GM23338 (cell line): ENCODE data around the gene HK1. TPM values are rescaled to one million over a fixed set of nuclear protein-coding genes. Genes with fewer than 3 reads are reported as not detected.

Source experiments
- ATAC-seq: fragments of 200-7000 bp; cut with Tn5 transposase; 3 replicates; pipeline ENCODE4 v1.9.1; 2020
- DNase-seq: peaks from one replicate; pipeline ENCODE4 v3.0.0-alpha.2; 2015; ENCODE audit warnings: low spot score
- H2AFZ ChIP-seq: fragments of 200-600 bp; sonication (generic); 2 replicates; pipeline ENCODE4 v1.8.0; 2016; ENCODE audit warnings: antibody characterized with exemption, mild to moderate bottlenecking, moderate library complexity
- H3F3A ChIP-seq: fragments of 200-600 bp; sonication (generic); replicated peaks from 2 replicates; pipeline ENCODE4 v1.8.0; 2017; ENCODE audit warnings: antibody characterized with exemption, mixed run types, low read depth
- H3K27ac ChIP-seq: fragments of 200-600 bp; sonication (generic); 2 replicates; pipeline ENCODE4 v1.6.1; 2016; ENCODE audit warnings: low read depth
- H3K27me3 ChIP-seq: fragments of 200-600 bp; sonication (generic); 2 replicates; pipeline ENCODE4 v1.8.0; 2016; ENCODE audit warnings: mild to moderate bottlenecking, mixed run types, moderate library complexity; ENCODE audit not compliant: insufficient read depth
- H3K36me3 ChIP-seq: fragments of 200-600 bp; sonication (generic); 2 replicates; pipeline ENCODE4 v1.8.0; 2016; ENCODE audit warnings: mild to moderate bottlenecking; ENCODE audit not compliant: insufficient read depth
- H3K4me1 ChIP-seq: fragments of 200-600 bp; sonication (generic); 2 replicates; pipeline ENCODE4 v1.8.0; 2016; ENCODE audit warnings: mild to moderate bottlenecking, moderate library complexity; ENCODE audit not compliant: insufficient read depth
- H3K4me2 ChIP-seq: fragments of 200-600 bp; sonication (generic); 2 replicates; pipeline ENCODE4 v1.7.1; 2017; ENCODE audit warnings: mixed run types
- H3K4me3 ChIP-seq: fragments of 200-600 bp; sonication (generic); 2 replicates; pipeline ENCODE4 v1.6.1; 2016; ENCODE audit warnings: mixed run types
- H3K79me2 ChIP-seq: fragments of 200-600 bp; sonication (generic); replicated peaks from 2 replicates; pipeline ENCODE4 v1.8.0; 2017; ENCODE audit warnings: mild to moderate bottlenecking; ENCODE audit not compliant: insufficient read depth
- H3K9me2 ChIP-seq: fragments of 200-600 bp; sonication (generic); 2 replicates; pipeline ENCODE4 v1.8.0; 2017; ENCODE audit not compliant: insufficient read depth
- H4K20me1 ChIP-seq: fragments of 200-600 bp; sonication (generic); replicated peaks from 2 replicates; pipeline ENCODE4 v1.8.0; 2017; ENCODE audit warnings: mild to moderate bottlenecking; ENCODE audit not compliant: insufficient read depth
- H3K27ac Mint-ChIP-seq: 2 replicates; pipeline ENCODE4 v1.8.0; 2020; ENCODE audit warnings: inconsistent platforms, mild to moderate bottlenecking, moderate library complexity, mixed read lengths
- H3K27me3 Mint-ChIP-seq: 3 replicates; pipeline ENCODE4 v1.8.0; 2022; ENCODE audit warnings: low read depth, mild to moderate bottlenecking, moderate library complexity, mixed read lengths, inconsistent platforms; ENCODE audit not compliant: insufficient read depth, poor library complexity
- H3K36me3 Mint-ChIP-seq: 3 replicates; pipeline ENCODE4 v1.8.0; 2021; ENCODE audit warnings: low read depth, mild to moderate bottlenecking, inconsistent platforms, moderate library complexity, mixed read lengths
- H3K4me1 Mint-ChIP-seq: 3 replicates; pipeline ENCODE4 v1.8.0; 2020; ENCODE audit warnings: mild to moderate bottlenecking, inconsistent platforms, mixed read lengths
- H3K4me3 Mint-ChIP-seq: 3 replicates; pipeline ENCODE4 v1.8.0; 2021; ENCODE audit warnings: moderate library complexity, mild to moderate bottlenecking, inconsistent platforms, mixed read lengths
- H3K9me3 Mint-ChIP-seq: 3 replicates; pipeline ENCODE4 v1.8.0; 2020; ENCODE audit warnings: moderate library complexity, mild to moderate bottlenecking, inconsistent platforms, mixed read lengths
- CREB1 ChIP-seq: fragments of 250-450 bp; sonication (Bioruptor Pico); IDR thresholded peaks from 2 replicates; pipeline ENCODE4 v1.5.0; 2020; ENCODE audit warnings: low read depth, mild to moderate bottlenecking, moderate library complexity
- EZH2phosphoT487 ChIP-seq: fragments of 200-600 bp; sonication (generic); IDR thresholded peaks from one replicate; pipeline ENCODE4 v1.8.1; 2018; ENCODE audit warnings: antibody characterized with exemption; ENCODE audit not compliant: unreplicated experiment
- JUNB ChIP-seq: IDR thresholded peaks from one replicate; pipeline ENCODE4 v1.6.1; 2016; ENCODE audit warnings: antibody characterized with exemption; ENCODE audit not compliant: unreplicated experiment
- NANOG ChIP-seq: IDR thresholded peaks from 2 replicates; pipeline ENCODE4 v1.6.1; 2016; ENCODE audit warnings: antibody characterized with exemption, borderline replicate concordance
- POLR2AphosphoS5 ChIP-seq: IDR thresholded peaks from 2 replicates; pipeline ENCODE4 v1.6.1; 2016; ENCODE audit warnings: antibody characterized with exemption, low read depth
- STAT1 ChIP-seq: IDR thresholded peaks from one replicate; pipeline ENCODE4 v1.6.1; 2016; ENCODE audit warnings: antibody characterized with exemption; ENCODE audit not compliant: unreplicated experiment
- ZNF114 ChIP-seq: fragments of 250-450 bp; sonication (Bioruptor Pico); IDR thresholded peaks from 2 replicates; pipeline ENCODE4 v1.5.0; 2020; ENCODE audit warnings: mild to moderate bottlenecking, moderate library complexity
- polyA plus RNA-seq: library from polyadenylated mRNA; unstranded; fragments of >200 nt; fragmentation: Nextera tagmentation; extraction: Ambion mirVana; gene quantifications from 2 replicates; pipeline ENCODE4 v1.2.1, GENCODE V29; 2016
- total RNA-seq: library from RNA; depleted of rRNA; stranded (reverse); fragments of >200 nt; shearing (Covaris generic); gene quantifications from 2 replicates; pipeline ENCODE4 v1.2.3, GENCODE V29; 2014
- TF ChIP-seq, protein P1 (sequence below): fragments of 250-450 bp; sonication (Bioruptor Pico); IDR thresholded peaks from 2 replicates; pipeline ENCODE4 v1.5.0; 2020; ENCODE audit warnings: mild to moderate bottlenecking, moderate library complexity
- TF ChIP-seq, protein P2 (sequence below): IDR thresholded peaks from one replicate; pipeline ENCODE4 v1.6.1; 2018; ENCODE audit warnings: antibody characterized with exemption; ENCODE audit not compliant: unreplicated experiment

Gene HK1
- total and polyA plus RNA-seq, 2 experiments from 2014 or later = 76.6 to 229 TPM

DNA sequence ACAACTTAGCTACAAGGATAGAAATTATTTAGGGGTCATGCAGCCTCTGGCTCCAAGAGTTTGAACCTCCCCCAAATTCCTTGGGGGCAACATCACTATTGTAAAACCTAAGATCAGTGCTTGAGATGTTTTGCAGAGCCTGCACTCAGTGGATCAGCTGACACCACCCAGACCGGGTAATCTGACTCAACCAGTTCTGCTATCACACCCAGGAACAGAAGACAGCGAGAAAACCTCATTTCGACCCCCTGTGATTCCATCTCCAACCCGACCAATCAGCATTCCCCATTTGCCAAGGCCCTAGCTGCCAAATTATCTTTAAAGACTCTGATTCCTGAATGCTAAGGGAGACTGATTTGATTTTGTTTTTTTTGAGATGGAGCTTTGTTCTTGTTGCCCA lies 133.2 kb downstream of the HK1 start:
- TF ChIP-seq CREB1 (CRISPR knock-in tag) = no peak
- TF ChIP-seq, protein P1, sequence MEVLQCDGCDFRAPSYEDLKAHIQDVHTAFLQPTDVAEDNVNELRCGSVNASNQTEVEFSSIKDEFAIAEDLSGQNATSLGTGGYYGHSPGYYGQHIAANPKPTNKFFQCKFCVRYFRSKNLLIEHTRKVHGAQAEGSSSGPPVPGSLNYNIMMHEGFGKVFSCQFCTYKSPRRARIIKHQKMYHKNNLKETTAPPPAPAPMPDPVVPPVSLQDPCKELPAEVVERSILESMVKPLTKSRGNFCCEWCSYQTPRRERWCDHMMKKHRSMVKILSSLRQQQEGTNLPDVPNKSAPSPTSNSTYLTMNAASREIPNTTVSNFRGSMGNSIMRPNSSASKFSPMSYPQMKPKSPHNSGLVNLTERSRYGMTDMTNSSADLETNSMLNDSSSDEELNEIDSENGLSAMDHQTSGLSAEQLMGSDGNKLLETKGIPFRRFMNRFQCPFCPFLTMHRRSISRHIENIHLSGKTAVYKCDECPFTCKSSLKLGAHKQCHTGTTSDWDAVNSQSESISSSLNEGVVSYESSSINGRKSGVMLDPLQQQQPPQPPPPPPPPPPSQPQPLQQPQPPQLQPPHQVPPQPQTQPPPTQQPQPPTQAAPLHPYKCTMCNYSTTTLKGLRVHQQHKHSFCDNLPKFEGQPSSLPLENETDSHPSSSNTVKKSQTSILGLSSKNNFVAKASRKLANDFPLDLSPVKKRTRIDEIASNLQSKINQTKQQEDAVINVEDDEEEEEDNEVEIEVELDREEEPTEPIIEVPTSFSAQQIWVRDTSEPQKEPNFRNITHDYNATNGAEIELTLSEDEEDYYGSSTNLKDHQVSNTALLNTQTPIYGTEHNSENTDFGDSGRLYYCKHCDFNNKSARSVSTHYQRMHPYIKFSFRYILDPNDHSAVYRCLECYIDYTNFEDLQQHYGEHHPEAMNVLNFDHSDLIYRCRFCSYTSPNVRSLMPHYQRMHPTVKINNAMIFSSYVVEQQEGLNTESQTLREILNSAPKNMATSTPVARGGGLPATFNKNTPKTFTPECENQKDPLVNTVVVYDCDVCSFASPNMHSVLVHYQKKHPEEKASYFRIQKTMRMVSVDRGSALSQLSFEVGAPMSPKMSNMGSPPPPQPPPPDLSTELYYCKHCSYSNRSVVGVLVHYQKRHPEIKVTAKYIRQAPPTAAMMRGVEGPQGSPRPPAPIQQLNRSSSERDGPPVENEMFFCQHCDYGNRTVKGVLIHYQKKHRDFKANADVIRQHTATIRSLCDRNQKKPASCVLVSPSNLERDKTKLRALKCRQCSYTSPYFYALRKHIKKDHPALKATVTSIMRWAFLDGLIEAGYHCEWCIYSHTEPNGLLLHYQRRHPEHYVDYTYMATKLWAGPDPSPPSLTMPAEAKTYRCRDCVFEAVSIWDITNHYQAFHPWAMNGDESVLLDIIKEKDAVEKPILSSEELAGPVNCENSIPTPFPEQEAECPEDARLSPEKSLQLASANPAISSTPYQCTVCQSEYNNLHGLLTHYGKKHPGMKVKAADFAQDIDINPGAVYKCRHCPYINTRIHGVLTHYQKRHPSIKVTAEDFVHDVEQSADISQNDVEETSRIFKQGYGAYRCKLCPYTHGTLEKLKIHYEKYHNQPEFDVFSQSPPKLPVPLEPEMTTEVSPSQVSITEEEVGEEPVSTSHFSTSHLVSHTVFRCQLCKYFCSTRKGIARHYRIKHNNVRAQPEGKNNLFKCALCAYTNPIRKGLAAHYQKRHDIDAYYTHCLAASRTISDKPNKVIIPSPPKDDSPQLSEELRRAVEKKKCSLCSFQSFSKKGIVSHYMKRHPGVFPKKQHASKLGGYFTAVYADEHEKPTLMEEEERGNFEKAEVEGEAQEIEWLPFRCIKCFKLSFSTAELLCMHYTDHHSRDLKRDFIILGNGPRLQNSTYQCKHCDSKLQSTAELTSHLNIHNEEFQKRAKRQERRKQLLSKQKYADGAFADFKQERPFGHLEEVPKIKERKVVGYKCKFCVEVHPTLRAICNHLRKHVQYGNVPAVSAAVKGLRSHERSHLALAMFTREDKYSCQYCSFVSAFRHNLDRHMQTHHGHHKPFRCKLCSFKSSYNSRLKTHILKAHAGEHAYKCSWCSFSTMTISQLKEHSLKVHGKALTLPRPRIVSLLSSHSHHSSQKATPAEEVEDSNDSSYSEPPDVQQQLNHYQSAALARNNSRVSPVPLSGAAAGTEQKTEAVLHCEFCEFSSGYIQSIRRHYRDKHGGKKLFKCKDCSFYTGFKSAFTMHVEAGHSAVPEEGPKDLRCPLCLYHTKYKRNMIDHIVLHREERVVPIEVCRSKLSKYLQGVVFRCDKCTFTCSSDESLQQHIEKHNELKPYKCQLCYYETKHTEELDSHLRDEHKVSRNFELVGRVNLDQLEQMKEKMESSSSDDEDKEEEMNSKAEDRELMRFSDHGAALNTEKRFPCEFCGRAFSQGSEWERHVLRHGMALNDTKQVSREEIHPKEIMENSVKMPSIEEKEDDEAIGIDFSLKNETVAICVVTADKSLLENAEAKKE (CRISPR knock-in tag) = no peak
- no peak for TF ChIP-seq POLR2AphosphoS5
- no peak for TF ChIP-seq EZH2phosphoT487
- no peak for TF ChIP-seq JUNB
- TF ChIP-seq, protein P2, sequence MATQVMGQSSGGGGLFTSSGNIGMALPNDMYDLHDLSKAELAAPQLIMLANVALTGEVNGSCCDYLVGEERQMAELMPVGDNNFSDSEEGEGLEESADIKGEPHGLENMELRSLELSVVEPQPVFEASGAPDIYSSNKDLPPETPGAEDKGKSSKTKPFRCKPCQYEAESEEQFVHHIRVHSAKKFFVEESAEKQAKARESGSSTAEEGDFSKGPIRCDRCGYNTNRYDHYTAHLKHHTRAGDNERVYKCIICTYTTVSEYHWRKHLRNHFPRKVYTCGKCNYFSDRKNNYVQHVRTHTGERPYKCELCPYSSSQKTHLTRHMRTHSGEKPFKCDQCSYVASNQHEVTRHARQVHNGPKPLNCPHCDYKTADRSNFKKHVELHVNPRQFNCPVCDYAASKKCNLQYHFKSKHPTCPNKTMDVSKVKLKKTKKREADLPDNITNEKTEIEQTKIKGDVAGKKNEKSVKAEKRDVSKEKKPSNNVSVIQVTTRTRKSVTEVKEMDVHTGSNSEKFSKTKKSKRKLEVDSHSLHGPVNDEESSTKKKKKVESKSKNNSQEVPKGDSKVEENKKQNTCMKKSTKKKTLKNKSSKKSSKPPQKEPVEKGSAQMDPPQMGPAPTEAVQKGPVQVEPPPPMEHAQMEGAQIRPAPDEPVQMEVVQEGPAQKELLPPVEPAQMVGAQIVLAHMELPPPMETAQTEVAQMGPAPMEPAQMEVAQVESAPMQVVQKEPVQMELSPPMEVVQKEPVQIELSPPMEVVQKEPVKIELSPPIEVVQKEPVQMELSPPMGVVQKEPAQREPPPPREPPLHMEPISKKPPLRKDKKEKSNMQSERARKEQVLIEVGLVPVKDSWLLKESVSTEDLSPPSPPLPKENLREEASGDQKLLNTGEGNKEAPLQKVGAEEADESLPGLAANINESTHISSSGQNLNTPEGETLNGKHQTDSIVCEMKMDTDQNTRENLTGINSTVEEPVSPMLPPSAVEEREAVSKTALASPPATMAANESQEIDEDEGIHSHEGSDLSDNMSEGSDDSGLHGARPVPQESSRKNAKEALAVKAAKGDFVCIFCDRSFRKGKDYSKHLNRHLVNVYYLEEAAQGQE = no peak
- no peak for TF ChIP-seq NANOG
- TF ChIP-seq STAT1 = no peak
- TF ChIP-seq ZNF114 = no peak
- no peaks in the 10 kb centered on the region; the same call in 1 of the 2 replicates for H3F3A ChIP-seq
- no peaks in the 10 kb centered on the region; the same call in 2 of the 3 replicates for H3K9me3 Mint-ChIP-seq
- DNase-seq (no peak), ATAC-seq (no peak)
- no peaks in the 10 kb centered on the region for H3K9me2 ChIP-seq
- no peaks in the 10 kb centered on the region for H3K36me3 ChIP-seq
- no peaks in the 10 kb centered on the region for H3K36me3 Mint-ChIP-seq
- H3K4me3 Mint-ChIP-seq = no peak overlapping the region
- H3K27me3 Mint-ChIP-seq = peaks cover 17% of the 10 kb centered on the region
- H3K4me3 ChIP-seq = no peak overlapping the region
- no peak overlapping the region for H2AFZ ChIP-seq
- no peak overlapping the region for H3K27ac Mint-ChIP-seq
- H3K4me2 ChIP-seq = no peak overlapping the region
- H3K27ac ChIP-seq = no peak overlapping the region
- H3K79me2 ChIP-seq = no peaks in the 10 kb centered on the region
- no peaks in the 10 kb centered on the region for H4K20me1 ChIP-seq
- H3K27me3 ChIP-seq = peaks cover 4% of the 10 kb centered on the region; the same call in 1 of the 2 replicates
- H3K4me1 Mint-ChIP-seq = peaks cover 25% of the 10 kb centered on the region
- peaks cover 14% of the 10 kb centered on the region; the same call in 1 of the 2 replicates for H3K4me1 ChIP-seq
